ENCODE measurements around the gene MAST1.
"Not testable (repeated sequence)": the region's sequence is repeated elsewhere in the genome, so short reads cannot be mapped to it uniquely, and the experiment has no call there.

Gene MAST1

GRCh38 chr19:12896460-12896859 lies 58.1 kb downstream of the MAST1 start:
- DNase-seq (ENCODE audit: low read depth): no peak

- DNase-seq (ENCODE audit: low read depth): no peak
Measured at GRCh38 chr19:12899891-12900518, 61.7 kb downstream of the MAST1 start.

- no peak for DNase-seq (ENCODE audit: low read depth)
Measured at GRCh38 chr19:12907166-12907565, 68.9 kb downstream of the MAST1 start.

- no peak for DNase-seq (ENCODE audit: low read depth)
Measured at GRCh38 chr19:12912571-12912970, 74.3 kb downstream of the MAST1 start.

GRCh38 chr19:12913011-12913561 lies 74.8 kb downstream of the MAST1 start:
- no peak for DNase-seq (ENCODE audit: low read depth)

- DNase-seq (ENCODE audit: low read depth): no peak
Measured at GRCh38 chr19:12913851-12914690, 75.8 kb downstream of the MAST1 start.

GRCh38 chr19:12915860-12916259 lies 77.5 kb downstream of the MAST1 start:
- not testable (repeated sequence) for DNase-seq (ENCODE audit: low read depth)

GRCh38 chr19:12918253-12918652 lies 79.9 kb downstream of the MAST1 start:
- no peak for DNase-seq (ENCODE audit: low read depth)

GRCh38 chr19:12921047-12921446 lies 82.7 kb downstream of the MAST1 start:
- DNase-seq (ENCODE audit: low read depth): no peak

- no peak for DNase-seq (ENCODE audit: low read depth)
Measured at GRCh38 chr19:12922959-12923358, 84.6 kb downstream of the MAST1 start.
